WERI-Rb-1 (cell line): ENCODE results near the gene RNF180.
"Not testable (repeated sequence)": the region's sequence is repeated elsewhere in the genome, so short reads cannot be mapped to it uniquely, and the experiment has no call there.

Experiments
- DNase-seq: peaks from one replicate; pipeline ENCODE4 v3.0.0-alpha.2; 2020
- H3K27ac ChIP-seq: fragments of 250-450 bp; sonication (Bioruptor Pico); 2 replicates; pipeline ENCODE4 v1.5.1; 2020; ENCODE audit warnings: mild to moderate bottlenecking, moderate library complexity
- H3K27me3 ChIP-seq: fragments of 250-450 bp; sonication (Bioruptor Pico); 2 replicates; pipeline ENCODE4 v1.5.1; 2021; ENCODE audit warnings: mild to moderate bottlenecking, low read depth, moderate library complexity; ENCODE audit not compliant: insufficient read depth, severe bottlenecking
- H3K36me3 ChIP-seq: fragments of 250-450 bp; sonication (Bioruptor Pico); 2 replicates; pipeline ENCODE4 v1.5.1; 2020; ENCODE audit warnings: mild to moderate bottlenecking, moderate library complexity
- H3K4me3 ChIP-seq: 2 replicates; pipeline ENCODE4 v1.5.1; 2011; ENCODE audit warnings: low read depth, mild to moderate bottlenecking, control low read depth, low read length
- H3K9me3 ChIP-seq: fragments of 250-450 bp; sonication (Bioruptor Pico); 2 replicates; pipeline ENCODE4 v1.5.1; 2021; ENCODE audit warnings: mild to moderate bottlenecking, moderate library complexity; ENCODE audit not compliant: severe bottlenecking
- CTCF ChIP-seq: IDR thresholded peaks from 2 replicates; pipeline ENCODE4 v1.5.1; 2011; ENCODE audit warnings: low read depth, mild to moderate bottlenecking, control low read depth, inconsistent platforms, low read length

The RNF180 gene

GRCh38 chr5:64260756-64261155 is 95.1 kb downstream of the RNF180 start:
- Histone ChIP-seq H3K9me3 (no peaks in the 10 kb centered on the region), H3K4me3 (no peak overlapping the region), H3K36me3 (no peaks in the 10 kb centered on the region), H3K27ac (no peak overlapping the region), H3K27me3 (no peaks in the 10 kb centered on the region)
- TF ChIP-seq CTCF: no peak
- no peak for DNase-seq

GRCh38 chr5:64269164-64269563 is 103.5 kb downstream of the RNF180 start:
- Histone ChIP-seq H3K9me3 (no peaks in the 10 kb centered on the region), H3K27me3 (no peaks in the 10 kb centered on the region), H3K27ac (no peak overlapping the region), H3K4me3 (no peak overlapping the region), H3K36me3 (no peaks in the 10 kb centered on the region)
- TF ChIP-seq CTCF: no peak
- no peak for DNase-seq

GRCh38 chr5:64273276-64273675 is 107.6 kb downstream of the RNF180 start:
- no peaks in the 10 kb centered on the region for H3K27me3 ChIP-seq
- TF ChIP-seq CTCF: no peak
- H3K27ac ChIP-seq: no peak overlapping the region
- no peak for DNase-seq
- H3K9me3 ChIP-seq: no peaks in the 10 kb centered on the region
- H3K36me3 ChIP-seq: no peaks in the 10 kb centered on the region
- H3K4me3 ChIP-seq: no peak overlapping the region

GRCh38 chr5:64285188-64286130 is 119.8 kb downstream of the RNF180 start:
- no peak for DNase-seq
- Histone ChIP-seq H3K36me3 (no peaks in the 10 kb centered on the region), H3K9me3 (no peaks in the 10 kb centered on the region), H3K27ac (no peak overlapping the region), H3K4me3 (no peak overlapping the region), H3K27me3 (no peaks in the 10 kb centered on the region)
- no peak for TF ChIP-seq CTCF

GRCh38 chr5:64286381-64286780 is 120.7 kb downstream of the RNF180 start:
- DNase-seq: no peak
- Histone ChIP-seq H3K9me3 (no peaks in the 10 kb centered on the region), H3K4me3 (no peak overlapping the region), H3K27ac (no peak overlapping the region), H3K27me3 (no peaks in the 10 kb centered on the region), H3K36me3 (no peaks in the 10 kb centered on the region)
- TF ChIP-seq CTCF: no peak

- H3K36me3 ChIP-seq, H3K27me3 ChIP-seq, H3K27ac ChIP-seq, DNase-seq, H3K9me3 ChIP-seq, H3K4me3 ChIP-seq: not testable (repeated sequence)
Measured at GRCh38 chr5:64288496-64288895, 122.9 kb downstream of the RNF180 start.
